Activated CD8-positive, alpha-beta T cell treated with anti-CD3 and anti-CD28 coated beads for 36 hours (primary cell): ENCODE measurements around the gene GNAO1. TPM values are rescaled to one million over a fixed set of nuclear protein-coding genes. Genes with fewer than 3 reads are reported as not detected.

Experiments used
- ATAC-seq: fragments of 200-7000 bp; cut with Tn5 transposase; one replicate; pipeline ENCODE4 v1.10.0; 2021; ENCODE audit warnings: mild to moderate bottlenecking, moderate library complexity
- CTCF ChIA-PET: fragments of 350-600 bp; sonication (Branson Sonifier 250); formaldehyde crosslinking; loops from one replicate; lab custom pipeline; 2021; ENCODE audit warnings: antibody characterized with exemption; lab: Charles Lee
- POLR2A ChIA-PET: fragments of 350-600 bp; sonication (Branson Sonifier 250); formaldehyde crosslinking; loops from one replicate; lab custom pipeline; 2021; ENCODE audit warnings: antibody characterized with exemption; lab: Charles Lee
- DNase-seq: peaks from one replicate; pipeline ENCODE4 v3.0.0-alpha.2; 2020
- H3K27ac Mint-ChIP-seq: one replicate; pipeline ENCODE4 v1.8.0; 2021; ENCODE audit warnings: mild to moderate bottlenecking, mixed read lengths
- H3K27me3 Mint-ChIP-seq: one replicate; pipeline ENCODE4 v1.8.0; 2021; ENCODE audit warnings: mixed read lengths
- H3K36me3 Mint-ChIP-seq: one replicate; pipeline ENCODE4 v1.8.0; 2021; ENCODE audit warnings: low read depth, mixed read lengths
- H3K4me1 Mint-ChIP-seq: one replicate; pipeline ENCODE4 v1.8.0; 2021; ENCODE audit warnings: low read depth, mixed read lengths
- H3K4me3 Mint-ChIP-seq: one replicate; pipeline ENCODE4 v1.8.0; 2021; ENCODE audit warnings: mild to moderate bottlenecking, moderate library complexity, mixed read lengths
- H3K9me3 Mint-ChIP-seq: one replicate; pipeline ENCODE4 v1.8.0; 2021; ENCODE audit warnings: mixed read lengths
- CTCF ChIP-seq: fragments of 200-600 bp; IDR thresholded peaks from one replicate; pipeline ENCODE4 v1.8.0; 2022; ENCODE audit warnings: antibody characterized with exemption, mild to moderate bottlenecking
- intact Hi-C: fragments of 100-400 bp; cut with micrococcal nuclease; formaldehyde crosslinking; loops from one replicate; pipeline ENCODE4 v1.10.0; 2022
- total RNA-seq, 2 experiments: library from RNA; stranded (reverse); gene quantifications; one replicate each; pipeline ENCODE4 v1.2.3, GENCODE V29; 2021

Gene GNAO1
- total RNA-seq, 2 experiments from 2014 or later = 2.3 to 2.4 TPM

- Mint-ChIP-seq H3K9me3 (no peaks in the 10 kb centered on the region), H3K4me3 (no peak overlapping the region), H3K4me1 (peaks cover 25% of the 10 kb centered on the region), H3K27ac (no peak overlapping the region), H3K36me3 (no peaks in the 10 kb centered on the region), H3K27me3 (peaks cover 2% of the 10 kb centered on the region)
- ATAC-seq = no peak
- intact Hi-C loops = no loop called here
- ChIA-PET POLR2A (no interaction called here), CTCF (no interaction called here)
- TF ChIP-seq CTCF = no peak
- no peak for DNase-seq
Measured at GRCh38 chr16:56227936-56228335, 36.6 kb downstream of the GNAO1 start.

GRCh38 chr16:56228476-56228875, 37.2 kb downstream of the GNAO1 start:
- ChIA-PET POLR2A (interaction anchor here (1.5 kb wide), 1 partner anchor 35 kb away, joined by 3 read pairs; no protein-coding TSS in a partner anchor), CTCF (no interaction called here)
- no peak for TF ChIP-seq CTCF
- H3K27me3 Mint-ChIP-seq = peaks cover 2% of the 10 kb centered on the region
- H3K4me1 Mint-ChIP-seq = peaks cover 25% of the 10 kb centered on the region
- DNase-seq (no peak), ATAC-seq (no peak)
- no peaks in the 10 kb centered on the region for H3K36me3 Mint-ChIP-seq
- intact Hi-C loops = no loop called here
- no peak overlapping the region for H3K27ac Mint-ChIP-seq
- no peak overlapping the region for H3K4me3 Mint-ChIP-seq
- H3K9me3 Mint-ChIP-seq = no peaks in the 10 kb centered on the region

DNA sequence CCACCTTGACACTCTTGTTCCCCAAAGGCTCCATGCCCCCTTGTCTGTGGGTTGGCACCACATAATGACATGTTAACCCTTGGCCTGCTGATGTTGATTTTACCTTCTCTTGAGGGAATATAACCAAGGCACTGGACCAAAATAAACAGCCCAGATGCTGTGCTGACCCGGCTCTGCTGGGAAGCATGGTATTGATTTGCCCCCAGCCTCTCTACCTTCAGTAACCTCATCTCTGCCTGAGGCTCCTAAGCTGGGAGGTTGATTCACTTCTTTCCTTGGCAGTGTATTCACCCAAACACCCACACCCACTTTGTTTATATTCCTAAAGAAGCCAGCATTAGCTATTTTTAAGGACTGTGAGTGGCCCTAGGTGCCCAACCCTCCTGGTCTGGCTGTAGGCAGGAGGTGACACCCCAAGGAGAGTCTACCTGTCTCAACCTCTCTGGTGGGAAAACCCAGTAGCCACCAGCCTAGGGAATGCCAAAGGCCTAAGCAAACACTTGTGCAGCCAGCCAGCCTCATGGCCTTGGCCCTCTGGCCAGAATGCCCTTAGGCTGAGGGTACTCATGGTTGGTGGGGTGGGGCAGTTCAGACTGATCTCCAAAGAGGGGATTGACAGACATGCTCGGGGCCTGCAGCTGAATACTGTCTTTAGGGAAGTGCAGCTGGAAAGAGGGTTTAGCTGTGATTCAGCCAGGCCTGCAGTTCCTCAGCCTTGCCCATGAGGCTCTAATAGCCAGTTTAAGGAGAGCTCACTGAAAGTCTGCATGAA, 42.7 kb downstream of the GNAO1 start:
- H3K27ac Mint-ChIP-seq = no peak overlapping the region
- H3K9me3 Mint-ChIP-seq = no peaks in the 10 kb centered on the region
- intact Hi-C loops = no loop called here
- DNase-seq (no peak), ATAC-seq (no peak)
- H3K4me3 Mint-ChIP-seq = no peak overlapping the region
- no peaks in the 10 kb centered on the region for H3K4me1 Mint-ChIP-seq
- H3K27me3 Mint-ChIP-seq = no peaks in the 10 kb centered on the region
- CTCF ChIA-PET = interaction anchor here (0.6 to 1.2 kb wide), 2 partner anchors 18 to 31 kb away, joined by 3 to 4 read pairs; no protein-coding TSS in a partner anchor
- no peaks in the 10 kb centered on the region for H3K36me3 Mint-ChIP-seq
- no peak for TF ChIP-seq CTCF
- POLR2A ChIA-PET = no interaction called here

- Mint-ChIP-seq H3K4me1 (no peaks in the 10 kb centered on the region), H3K36me3 (no peaks in the 10 kb centered on the region), H3K4me3 (no peak overlapping the region), H3K27ac (no peak overlapping the region), H3K9me3 (no peaks in the 10 kb centered on the region), H3K27me3 (no peaks in the 10 kb centered on the region)
- intact Hi-C loops = no loop called here
- DNase-seq (no peak), ATAC-seq (no peak)
- CTCF ChIA-PET = interaction anchor here (1.0 kb wide), 1 partner anchor 44 kb away, joined by 3 read pairs; no protein-coding TSS in a partner anchor
- POLR2A ChIA-PET = no interaction called here
- no peak for TF ChIP-seq CTCF
Measured at GRCh38 chr16:56234737-56235136, 43.4 kb downstream of the GNAO1 start.

DNA sequence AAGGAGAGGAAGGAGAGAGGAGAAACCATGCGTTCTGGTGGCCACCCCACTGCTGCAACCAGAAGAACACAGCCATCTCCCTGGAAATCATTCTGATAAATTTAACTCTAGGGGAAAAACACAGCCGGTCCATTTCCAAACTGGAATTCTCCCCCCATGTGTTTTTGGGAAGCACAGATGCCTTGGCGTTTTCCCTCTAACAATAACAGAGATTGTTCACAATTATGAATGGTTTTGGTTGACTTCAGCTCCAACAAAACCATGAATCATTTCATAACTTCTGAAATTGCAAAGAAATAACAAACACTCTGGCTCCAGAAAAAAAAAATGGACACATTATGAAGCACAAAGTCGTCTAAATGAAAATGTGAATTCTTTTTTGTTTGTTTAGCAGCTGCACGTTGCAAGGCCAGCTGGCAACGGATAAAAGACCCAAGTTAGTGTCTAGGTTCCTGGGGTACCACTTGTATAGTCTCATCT, 46.2 kb downstream of the GNAO1 start:
- H3K27me3 Mint-ChIP-seq = no peaks in the 10 kb centered on the region
- POLR2A ChIA-PET = interaction anchor here (0.9 kb wide), 1 partner anchor 9 kb away, joined by 3 read pairs; no protein-coding TSS in a partner anchor
- no peak overlapping the region for H3K4me3 Mint-ChIP-seq
- CTCF ChIA-PET = no interaction called here
- no peaks in the 10 kb centered on the region for H3K4me1 Mint-ChIP-seq
- intact Hi-C loops = no loop called here
- ATAC-seq (no peak), DNase-seq (no peak)
- no peaks in the 10 kb centered on the region for H3K36me3 Mint-ChIP-seq
- no peaks in the 10 kb centered on the region for H3K9me3 Mint-ChIP-seq
- H3K27ac Mint-ChIP-seq = no peak overlapping the region
- no peak for TF ChIP-seq CTCF
